HL-60 (cell line): ENCODE results near the gene BMX.

Source experiments
- DNase-seq, 2 experiments: peaks; one replicate each; pipeline ENCODE4 v3.0.0-alpha.2; 2010 to 2020; ENCODE audit warnings: low read depth in 1 of 2, low spot score in 1 of 2
- H3K27ac ChIP-seq: fragments of 250-450 bp; sonication (Bioruptor Pico); replicated peaks from 2 replicates; pipeline ENCODE4 v1.5.1; 2020; ENCODE audit warnings: mild to moderate bottlenecking, moderate library complexity
- H3K27me3 ChIP-seq: fragments of 250-450 bp; sonication (Bioruptor Pico); 2 replicates; pipeline ENCODE4 v1.5.1; 2021; ENCODE audit warnings: mild to moderate bottlenecking, moderate library complexity; ENCODE audit not compliant: insufficient read depth, poor library complexity, severe bottlenecking
- H3K4me3 ChIP-seq: replicated peaks from 2 replicates; pipeline ENCODE4 v1.5.1; 2011; ENCODE audit warnings: mild to moderate bottlenecking, control low read depth, low read length; ENCODE audit not compliant: insufficient read depth
- CTCF ChIP-seq: IDR thresholded peaks from one replicate; pipeline ENCODE4 v1.5.1; 2011; ENCODE audit warnings: low read length, control low read depth, inconsistent platforms; ENCODE audit not compliant: insufficient read depth
- GABPA ChIP-seq: IDR thresholded peaks from 2 replicates; pipeline ENCODE4 v1.6.1; 2012; ENCODE audit warnings: low read depth
- POLR2AphosphoS5 ChIP-seq: IDR thresholded peaks from 2 replicates; pipeline ENCODE4 v1.6.1; 2012; ENCODE audit warnings: low read depth
- REST ChIP-seq: IDR thresholded peaks from 2 replicates; pipeline ENCODE4 v1.6.1; 2012; ENCODE audit warnings: low read depth; ENCODE audit not compliant: insufficient replicate concordance
- SPI1 ChIP-seq: IDR thresholded peaks from 2 replicates; pipeline ENCODE4 v1.6.1; 2012; ENCODE audit warnings: low read depth, mild to moderate bottlenecking, borderline replicate concordance

BMX gene

GRCh38 chrX:15601932-15602331 lies 101.3 kb downstream of the BMX start:
- Histone ChIP-seq H3K4me3 (no peak overlapping the region), H3K27ac (no peak overlapping the region), H3K27me3 (peaks cover 6% of the 10 kb centered on the region)
- TF ChIP-seq SPI1: no peak
- TF ChIP-seq CTCF: no peak
- no peak for TF ChIP-seq GABPA
- TF ChIP-seq REST: no peak
- TF ChIP-seq POLR2AphosphoS5: no peak
- DNase-seq: no peak

- Histone ChIP-seq H3K27ac (no peak overlapping the region), H3K4me3 (no peak overlapping the region), H3K27me3 (peaks cover 6% of the 10 kb centered on the region)
- TF ChIP-seq GABPA: no peak
- TF ChIP-seq SPI1: no peak
- TF ChIP-seq REST: no peak
- TF ChIP-seq POLR2AphosphoS5: no peak
- no peak for TF ChIP-seq CTCF
- DNase-seq: no peak
These were observed 102.2 kb downstream of the BMX start for GRCh38 chrX:15602761-15603160.

DNA sequence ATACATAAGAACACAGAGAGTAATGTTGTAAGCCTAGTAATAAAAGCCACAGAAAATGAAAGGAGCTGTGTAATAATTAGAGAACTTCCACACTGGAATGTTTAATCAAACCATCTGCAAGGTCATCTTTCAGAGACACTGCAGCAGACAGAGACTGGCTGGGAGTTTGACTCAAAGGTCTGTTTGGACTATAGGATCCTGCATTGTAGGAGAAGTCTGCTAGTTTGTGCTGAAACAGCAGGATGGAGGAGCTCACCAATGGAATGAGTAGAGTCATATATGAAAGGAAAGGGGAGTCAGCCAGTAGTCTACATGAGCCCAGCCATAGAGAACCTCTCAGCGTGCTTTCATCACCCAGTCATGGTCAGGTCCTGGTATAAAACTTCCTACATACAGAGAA lies 104.6 kb downstream of the BMX start:
- Histone ChIP-seq H3K4me3 (no peak overlapping the region), H3K27ac (no peak overlapping the region), H3K27me3 (peaks cover 2% of the 10 kb centered on the region)
- TF ChIP-seq CTCF (no peak), SPI1 (no peak), POLR2AphosphoS5 (no peak), REST (no peak), GABPA (no peak)
- no peak for DNase-seq
